IMR-90 (cell line): Measurements from ENCODE around the gene NELL2. TPM values are rescaled to one million over a fixed set of nuclear protein-coding genes. Genes with fewer than 3 reads are reported as not detected.

Experiments
- ATAC-seq: fragments of 200-7000 bp; cut with Tn5 transposase; 2 replicates; pipeline ENCODE4 v1.9.1; 2020; ENCODE audit warnings: low read depth, mild to moderate bottlenecking, moderate library complexity
- BruUV-seq: library from RNA; stranded (reverse); fragments of 400-500 nt; replicated peaks from 2 replicates; lab custom pipeline; 2021; lab: Mats Ljungman, UMichigan
- CTCF ChIA-PET: fragments of 300-600 bp; formaldehyde crosslinking; extraction: SDS; loops from one replicate; lab custom pipeline; 2021; ENCODE audit warnings: antibody characterized with exemption; lab: Yijun Ruan, JAX
- POLR2A ChIA-PET: fragments of 300-600 bp; sonication (Branson Sonifier 250); formaldehyde crosslinking; loops from one replicate; lab custom pipeline; 2022; ENCODE audit warnings: antibody characterized with exemption; ENCODE audit not compliant: unreplicated experiment; lab: Charles Lee
- DNase-seq: peaks from one replicate; pipeline ENCODE4 v3.0.0; 2013
- H2AFZ ChIP-seq: replicated peaks from 2 replicates; pipeline ENCODE3; 2013; ENCODE audit warnings: low read length, mild to moderate bottlenecking; ENCODE audit not compliant: poor library complexity
- H2AK5ac ChIP-seq: 2 replicates; pipeline ENCODE4 v1.6.1; 2013; ENCODE audit warnings: low read depth, low read length, inconsistent platforms
- H2AK9ac ChIP-seq: replicated peaks from 2 replicates; pipeline ENCODE3; 2013; ENCODE audit warnings: mild to moderate bottlenecking, low read depth, low read length, moderate library complexity; ENCODE audit not compliant: poor library complexity
- H2BK120ac ChIP-seq: 2 replicates; pipeline ENCODE4 v1.6.1; 2013; ENCODE audit warnings: low read depth, low read length, inconsistent platforms
- H2BK15ac ChIP-seq: 3 replicates; pipeline ENCODE4 v1.6.1; 2013; ENCODE audit warnings: low read depth, low read length, inconsistent platforms
- H2BK20ac ChIP-seq: 2 replicates; pipeline ENCODE4 v1.6.1; 2013; ENCODE audit warnings: low read depth, mild to moderate bottlenecking, inconsistent platforms, low read length, moderate library complexity
- H2BK5ac ChIP-seq: 2 replicates; pipeline ENCODE4 v1.6.1; 2013; ENCODE audit warnings: mild to moderate bottlenecking, low read depth, low read length, inconsistent platforms; ENCODE audit not compliant: poor library complexity, severe bottlenecking
- H3K14ac ChIP-seq: replicated peaks from 2 replicates; pipeline ENCODE4 v1.6.1; 2013; ENCODE audit warnings: low read depth, low read length, inconsistent platforms
- H3K18ac ChIP-seq: 2 replicates; pipeline ENCODE4 v1.6.1; 2013; ENCODE audit warnings: low read depth, low read length, control low read depth
- H3K23ac ChIP-seq: 2 replicates; pipeline ENCODE4 v1.6.1; 2013; ENCODE audit warnings: low read depth, low read length, inconsistent platforms
- H3K27ac ChIP-seq: 2 replicates; pipeline ENCODE4 v1.5.1; 2013; ENCODE audit warnings: mild to moderate bottlenecking, control low read depth, low read length; ENCODE audit not compliant: insufficient read depth
- H3K27me3 ChIP-seq: 2 replicates; pipeline ENCODE4 v1.6.1; 2013; ENCODE audit warnings: low read length; ENCODE audit not compliant: control insufficient read depth, insufficient read depth
- H3K36me3 ChIP-seq: 2 replicates; pipeline ENCODE4 v1.6.1; 2013; ENCODE audit warnings: low read length, mixed read lengths; ENCODE audit not compliant: control insufficient read depth, insufficient read depth
- H3K4ac ChIP-seq: 2 replicates; pipeline ENCODE4 v1.6.1; 2013; ENCODE audit warnings: low read depth, low read length, inconsistent platforms
- H3K4me1 ChIP-seq: 2 replicates; pipeline ENCODE4 v1.6.1; 2013; ENCODE audit warnings: low read length, mixed read lengths; ENCODE audit not compliant: control insufficient read depth, insufficient read depth
- H3K4me2 ChIP-seq: 2 replicates; pipeline ENCODE4 v1.6.1; 2013; ENCODE audit warnings: low read depth, mild to moderate bottlenecking, control low read depth, low read length, moderate library complexity
- H3K4me3 ChIP-seq: 2 replicates; pipeline ENCODE4 v1.5.1; 2013; ENCODE audit warnings: low read depth, mild to moderate bottlenecking, control low read depth, low read length, moderate library complexity; ENCODE audit not compliant: insufficient read depth
- H3K56ac ChIP-seq: 2 replicates; pipeline ENCODE4 v1.6.1; 2013; ENCODE audit warnings: low read length, inconsistent platforms; ENCODE audit not compliant: insufficient read depth; ENCODE audit errors: extremely low read depth
- H3K79me1 ChIP-seq, 2 experiments: 2 replicates each; pipeline ENCODE4 v1.6.1; 2013; ENCODE audit warnings: low read length in 2 of 2, inconsistent platforms in 1 of 2, low read depth in 1 of 2
- H3K9ac ChIP-seq: 2 replicates; pipeline ENCODE4 v1.6.1; 2013; ENCODE audit warnings: low read depth, low read length, control low read depth
- H3K9me1 ChIP-seq: 2 replicates; pipeline ENCODE4 v1.6.1; 2013; ENCODE audit warnings: low read length, inconsistent platforms; ENCODE audit not compliant: insufficient read depth
- H3K9me3 ChIP-seq: 2 replicates; pipeline ENCODE4 v1.6.1; 2013; ENCODE audit warnings: low read length; ENCODE audit not compliant: control insufficient read depth, insufficient read depth
- H4K20me1 ChIP-seq: 2 replicates; pipeline ENCODE4 v1.6.1; 2013; ENCODE audit warnings: low read length, inconsistent platforms; ENCODE audit not compliant: insufficient read depth
- H4K5ac ChIP-seq: 2 replicates; pipeline ENCODE4 v1.6.1; 2013; ENCODE audit warnings: mild to moderate bottlenecking, low read depth, low read length, control low read depth
- H4K8ac ChIP-seq, 2 experiments: 2 replicates each; pipeline ENCODE4 v1.6.1; 2013; ENCODE audit warnings: low read depth in 2 of 2, low read length in 2 of 2, control low read depth in 1 of 2, inconsistent platforms in 1 of 2
- H4K91ac ChIP-seq: 2 replicates; pipeline ENCODE4 v1.6.1; 2013; ENCODE audit warnings: low read depth, low read length, inconsistent platforms; ENCODE audit not compliant: insufficient read depth
- BHLHE40 ChIP-seq: fragments of 150-350 bp; IDR thresholded peaks from 2 replicates; pipeline ENCODE4 v1.6.1; 2016; ENCODE audit warnings: mild to moderate bottlenecking, low read depth, low read length
- CEBPB ChIP-seq: IDR thresholded peaks from 2 replicates; pipeline ENCODE4 v1.6.1; 2012; ENCODE audit warnings: low read depth, low read length, improper control_type of control experiment
- CTCF ChIP-seq: conservative IDR thresholded peaks from 2 replicates; pipeline ENCODE4 v1.5.1; 2012; ENCODE audit warnings: mild to moderate bottlenecking, low read depth, low read length, improper control_type of control experiment
- ELK1 ChIP-seq: fragments of 150-350 bp; IDR thresholded peaks from 2 replicates; pipeline ENCODE4 v1.6.1; 2016; ENCODE audit warnings: low read depth, mild to moderate bottlenecking, low read length, moderate library complexity, borderline replicate concordance
- FOS ChIP-seq: fragments of 150-350 bp; IDR thresholded peaks from 2 replicates; pipeline ENCODE4 v1.6.1; 2016; ENCODE audit warnings: low read depth, low read length
- MAFK ChIP-seq: IDR thresholded peaks from 2 replicates; pipeline ENCODE4 v1.6.1; 2012; ENCODE audit warnings: low read depth, low read length, improper control_type of control experiment
- MAZ ChIP-seq: IDR thresholded peaks from 2 replicates; pipeline ENCODE4 v1.6.1; 2012; ENCODE audit warnings: low read depth, mild to moderate bottlenecking, low read length, improper control_type of control experiment, moderate library complexity, borderline replicate concordance
- MXI1 ChIP-seq: IDR thresholded peaks from 2 replicates; pipeline ENCODE4 v1.6.1; 2012; ENCODE audit warnings: low read depth, mild to moderate bottlenecking, low read length, moderate library complexity, borderline replicate concordance
- POLR2A ChIP-seq: IDR thresholded peaks from 2 replicates; pipeline ENCODE4 v1.6.1; 2012; ENCODE audit warnings: mild to moderate bottlenecking, low read depth, low read length
- RAD21 ChIP-seq: IDR thresholded peaks from 2 replicates; pipeline ENCODE4 v1.6.1; 2012; ENCODE audit warnings: low read length, improper control_type of control experiment
- RCOR1 ChIP-seq: IDR thresholded peaks from 2 replicates; pipeline ENCODE4 v1.6.1; 2012; ENCODE audit warnings: mild to moderate bottlenecking, low read length, improper control_type of control experiment; ENCODE audit not compliant: insufficient replicate concordance
- RFX5 ChIP-seq: IDR thresholded peaks from 2 replicates; pipeline ENCODE4 v1.8.0; 2012; ENCODE audit warnings: low read depth, mild to moderate bottlenecking, low read length, moderate library complexity
- SMC3 ChIP-seq: fragments of 150-350 bp; IDR thresholded peaks from 2 replicates; pipeline ENCODE4 v1.6.1; 2016; ENCODE audit warnings: low read depth, mild to moderate bottlenecking, antibody characterized with exemption, low read length, moderate library complexity
- USF2 ChIP-seq: fragments of 150-350 bp; IDR thresholded peaks from 2 replicates; pipeline ENCODE4 v1.6.1; 2017; ENCODE audit warnings: mild to moderate bottlenecking, antibody characterized with exemption, low read length, low read depth
- WGBS, 2 experiments: methylation state at CpG; one replicate each; pipeline versions ENCODE4 v1.1.5 to v1.1.7; 2013; ENCODE audit warnings: missing lambda C conversion rate in 2 of 2; ENCODE audit not compliant: insufficient read length in 1 of 2; ENCODE audit errors: extremely low coverage in 2 of 2; 5-methylcytosine and 5-hydroxymethylcytosine counted together
- dilution Hi-C: fragments of 300-500 bp; cut with HindIII; formaldehyde crosslinking; loops from one replicate; pipeline ENCODE4 v1.14.3; 2018; ENCODE audit warnings: low sequenced_read_pairs; ENCODE audit not compliant: unreplicated experiment
- in situ Hi-C: fragments of 300-500 bp; cut with MboI; formaldehyde crosslinking; loops from 3 replicates; pipeline ENCODE4 v1.14.3; 2019; ENCODE audit warnings: low sequenced_read_pairs, inconsistent platforms, mixed read lengths
- intact Hi-C: fragments of 100-400 bp; cut with micrococcal nuclease; formaldehyde crosslinking; loops from 2 replicates; pipeline ENCODE4 v1.10.0; 2022
- polyA plus RNA-seq, 3 experiments: library from polyadenylated mRNA; depleted of rRNA; stranded (reverse); fragments of >200 nt; gene quantifications; 2 replicates each; pipeline ENCODE4 v1.2.3, GENCODE V29; 2012; ENCODE audit warnings: low replicate concordance in 1 of 3
- total RNA-seq: library from RNA; depleted of rRNA; stranded (reverse); fragments of >200 nt; gene quantifications from 2 replicates; pipeline ENCODE4 v1.2.3, GENCODE V29; 2012

NELL2 gene
- total and polyA plus RNA-seq, 2 of the 4 experiments (the other 2 are of a cell fraction), result 0.18 to 0.26 TPM

GRCh38 chr12:44488180-44488579 lies 387.9 kb downstream of the NELL2 start:
- no peak overlapping the region for H4K91ac ChIP-seq
- H2AK9ac ChIP-seq, result no peak overlapping the region
- ATAC-seq (no peak), DNase-seq (no peak)
- no peak overlapping the region for H2AK5ac ChIP-seq
- no peaks in the 10 kb centered on the region for H4K20me1 ChIP-seq
- no peak overlapping the region for H4K8ac ChIP-seq
- H3K4me3 ChIP-seq, result no peak overlapping the region
- no peak overlapping the region for H3K4me2 ChIP-seq
- no peak overlapping the region for H3K9ac ChIP-seq
- no peaks in the 10 kb centered on the region for H3K9me1 ChIP-seq
- no peak overlapping the region for H3K27ac ChIP-seq
- no peak overlapping the region for H2AFZ ChIP-seq
- no peak for TF ChIP-seq RFX5
- TF ChIP-seq CEBPB, result no peak
- TF ChIP-seq SMC3, result no peak
- no peak for TF ChIP-seq MAFK
- TF ChIP-seq POLR2A, result no peak
- TF ChIP-seq MXI1, result no peak
- TF ChIP-seq RAD21, result no peak
- TF ChIP-seq MAZ, result no peak
- TF ChIP-seq ELK1, result no peak
- no peak for TF ChIP-seq BHLHE40
- TF ChIP-seq FOS, result no peak
- no peak for TF ChIP-seq USF2
- no peak for TF ChIP-seq CTCF
- no peak for TF ChIP-seq RCOR1
- no peaks in the 10 kb centered on the region for H3K9me3 ChIP-seq
- H3K4ac ChIP-seq, result no peak overlapping the region
- no peak overlapping the region for H3K18ac ChIP-seq
- POLR2A ChIA-PET, result no interaction called here
- no peak overlapping the region for H2BK120ac ChIP-seq
- no CpG with 5 or more reads among the region's 3 CpGs for WGBS, 2 experiments
- in situ Hi-C loops, result no loop called here
- H3K56ac ChIP-seq, result no peak overlapping the region
- no peak overlapping the region for H2BK20ac ChIP-seq
- H3K27me3 ChIP-seq, result no peaks in the 10 kb centered on the region
- no peak overlapping the region for H2BK15ac ChIP-seq
- intact Hi-C loops, result no loop called here
- no peak overlapping the region for H2BK5ac ChIP-seq
- H4K5ac ChIP-seq, result no peak overlapping the region
- H3K4me1 ChIP-seq, result no peaks in the 10 kb centered on the region
- H3K23ac ChIP-seq, result no peak overlapping the region
- BruUV-seq, result no TSS peak
- dilution Hi-C loops, result no loop called here
- no peaks in the 10 kb centered on the region for H3K79me1 ChIP-seq
- H3K14ac ChIP-seq, result no peak overlapping the region
- H3K36me3 ChIP-seq, result no peaks in the 10 kb centered on the region
- CTCF ChIA-PET, result no interaction called here
